Mammary epithelial cell (primary cell): Measurements from ENCODE around the gene ECT2L.

Experiments used
- CTCF ChIP-seq, 2 donors: IDR thresholded peaks in 1 of 2; conservative IDR thresholded peaks in 1 of 2; 2 replicates each; pipeline ENCODE4 v1.5.1; 2011 to 2012; ENCODE audit warnings: inconsistent platforms in 2 of 2, low read length in 2 of 2, mild to moderate bottlenecking in 2 of 2, control low read depth in 1 of 2, low read depth in 1 of 2; ENCODE audit not compliant: insufficient read depth in 1 of 2; ENCODE audit errors: extremely low read depth in 1 of 2
- EZH2 ChIP-seq: IDR thresholded peaks from 2 replicates; pipeline ENCODE4 v1.6.1; 2012; ENCODE audit warnings: low read length, inconsistent platforms, borderline replicate concordance

- no peak for TF ChIP-seq CTCF (conservative IDR thresholded peaks at IDR 0.05 in 1 of 2, IDR thresholded peaks at IDR 0.05 in 1 of 2; ENCODE audit: extremely low read depth in 1 of 2, insufficient read depth in 1 of 2, low read depth in 1 of 2, low read length in 2 of 2)
- TF ChIP-seq EZH2: no peak
Observed at GRCh38 chr6:138869398-138869797, 73.5 kb downstream of the ECT2L start.
